IMR-90 (cell line): Measurements from ENCODE around the gene TPP1. TPM values are rescaled to one million over a fixed set of nuclear protein-coding genes. Genes with fewer than 3 reads are reported as not detected.
A peak's percentile ranks its signal among the peaks of the same experiment; 100 is the strongest.

Experiments used
- ATAC-seq: fragments of 200-7000 bp; cut with Tn5 transposase; 2 replicates; pipeline ENCODE4 v1.9.1; 2020; ENCODE audit warnings: low read depth, mild to moderate bottlenecking, moderate library complexity
- BruUV-seq: library from RNA; stranded (reverse); fragments of 400-500 nt; replicated peaks from 2 replicates; lab custom pipeline; 2021; lab: Mats Ljungman, UMichigan
- CTCF ChIA-PET: fragments of 300-600 bp; formaldehyde crosslinking; extraction: SDS; loops from one replicate; lab custom pipeline; 2021; ENCODE audit warnings: antibody characterized with exemption; lab: Yijun Ruan, JAX
- POLR2A ChIA-PET: fragments of 300-600 bp; sonication (Branson Sonifier 250); formaldehyde crosslinking; loops from one replicate; lab custom pipeline; 2022; ENCODE audit warnings: antibody characterized with exemption; ENCODE audit not compliant: unreplicated experiment; lab: Charles Lee
- DNase-seq: peaks from one replicate; pipeline ENCODE4 v3.0.0; 2013
- H2AFZ ChIP-seq: replicated peaks from 2 replicates; pipeline ENCODE3; 2013; ENCODE audit warnings: low read length, mild to moderate bottlenecking; ENCODE audit not compliant: poor library complexity
- H2AK5ac ChIP-seq: 2 replicates; pipeline ENCODE4 v1.6.1; 2013; ENCODE audit warnings: low read depth, low read length, inconsistent platforms
- H2AK9ac ChIP-seq: replicated peaks from 2 replicates; pipeline ENCODE3; 2013; ENCODE audit warnings: mild to moderate bottlenecking, low read depth, low read length, moderate library complexity; ENCODE audit not compliant: poor library complexity
- H2BK120ac ChIP-seq: 2 replicates; pipeline ENCODE4 v1.6.1; 2013; ENCODE audit warnings: low read depth, low read length, inconsistent platforms
- H2BK15ac ChIP-seq: 3 replicates; pipeline ENCODE4 v1.6.1; 2013; ENCODE audit warnings: low read depth, low read length, inconsistent platforms
- H2BK20ac ChIP-seq: 2 replicates; pipeline ENCODE4 v1.6.1; 2013; ENCODE audit warnings: low read depth, mild to moderate bottlenecking, inconsistent platforms, low read length, moderate library complexity
- H2BK5ac ChIP-seq: 2 replicates; pipeline ENCODE4 v1.6.1; 2013; ENCODE audit warnings: mild to moderate bottlenecking, low read depth, low read length, inconsistent platforms; ENCODE audit not compliant: poor library complexity, severe bottlenecking
- H3K14ac ChIP-seq: replicated peaks from 2 replicates; pipeline ENCODE4 v1.6.1; 2013; ENCODE audit warnings: low read depth, low read length, inconsistent platforms
- H3K18ac ChIP-seq: 2 replicates; pipeline ENCODE4 v1.6.1; 2013; ENCODE audit warnings: low read depth, low read length, control low read depth
- H3K23ac ChIP-seq: 2 replicates; pipeline ENCODE4 v1.6.1; 2013; ENCODE audit warnings: low read depth, low read length, inconsistent platforms
- H3K27ac ChIP-seq: 2 replicates; pipeline ENCODE4 v1.5.1; 2013; ENCODE audit warnings: mild to moderate bottlenecking, control low read depth, low read length; ENCODE audit not compliant: insufficient read depth
- H3K27me3 ChIP-seq: 2 replicates; pipeline ENCODE4 v1.6.1; 2013; ENCODE audit warnings: low read length; ENCODE audit not compliant: control insufficient read depth, insufficient read depth
- H3K36me3 ChIP-seq: 2 replicates; pipeline ENCODE4 v1.6.1; 2013; ENCODE audit warnings: low read length, mixed read lengths; ENCODE audit not compliant: control insufficient read depth, insufficient read depth
- H3K4ac ChIP-seq: 2 replicates; pipeline ENCODE4 v1.6.1; 2013; ENCODE audit warnings: low read depth, low read length, inconsistent platforms
- H3K4me1 ChIP-seq: 2 replicates; pipeline ENCODE4 v1.6.1; 2013; ENCODE audit warnings: low read length, mixed read lengths; ENCODE audit not compliant: control insufficient read depth, insufficient read depth
- H3K4me2 ChIP-seq: 2 replicates; pipeline ENCODE4 v1.6.1; 2013; ENCODE audit warnings: low read depth, mild to moderate bottlenecking, control low read depth, low read length, moderate library complexity
- H3K4me3 ChIP-seq: 2 replicates; pipeline ENCODE4 v1.5.1; 2013; ENCODE audit warnings: low read depth, mild to moderate bottlenecking, control low read depth, low read length, moderate library complexity; ENCODE audit not compliant: insufficient read depth
- H3K56ac ChIP-seq: 2 replicates; pipeline ENCODE4 v1.6.1; 2013; ENCODE audit warnings: low read length, inconsistent platforms; ENCODE audit not compliant: insufficient read depth; ENCODE audit errors: extremely low read depth
- H3K79me1 ChIP-seq, 2 experiments: 2 replicates each; pipeline ENCODE4 v1.6.1; 2013; ENCODE audit warnings: low read length in 2 of 2, inconsistent platforms in 1 of 2, low read depth in 1 of 2
- H3K9ac ChIP-seq: 2 replicates; pipeline ENCODE4 v1.6.1; 2013; ENCODE audit warnings: low read depth, low read length, control low read depth
- H3K9me1 ChIP-seq: 2 replicates; pipeline ENCODE4 v1.6.1; 2013; ENCODE audit warnings: low read length, inconsistent platforms; ENCODE audit not compliant: insufficient read depth
- H3K9me3 ChIP-seq: 2 replicates; pipeline ENCODE4 v1.6.1; 2013; ENCODE audit warnings: low read length; ENCODE audit not compliant: control insufficient read depth, insufficient read depth
- H4K20me1 ChIP-seq: 2 replicates; pipeline ENCODE4 v1.6.1; 2013; ENCODE audit warnings: low read length, inconsistent platforms; ENCODE audit not compliant: insufficient read depth
- H4K5ac ChIP-seq: 2 replicates; pipeline ENCODE4 v1.6.1; 2013; ENCODE audit warnings: mild to moderate bottlenecking, low read depth, low read length, control low read depth
- H4K8ac ChIP-seq, 2 experiments: 2 replicates each; pipeline ENCODE4 v1.6.1; 2013; ENCODE audit warnings: low read depth in 2 of 2, low read length in 2 of 2, control low read depth in 1 of 2, inconsistent platforms in 1 of 2
- H4K91ac ChIP-seq: 2 replicates; pipeline ENCODE4 v1.6.1; 2013; ENCODE audit warnings: low read depth, low read length, inconsistent platforms; ENCODE audit not compliant: insufficient read depth
- BHLHE40 ChIP-seq: fragments of 150-350 bp; IDR thresholded peaks from 2 replicates; pipeline ENCODE4 v1.6.1; 2016; ENCODE audit warnings: mild to moderate bottlenecking, low read depth, low read length
- CEBPB ChIP-seq: IDR thresholded peaks from 2 replicates; pipeline ENCODE4 v1.6.1; 2012; ENCODE audit warnings: low read depth, low read length, improper control_type of control experiment
- FOS ChIP-seq: fragments of 150-350 bp; IDR thresholded peaks from 2 replicates; pipeline ENCODE4 v1.6.1; 2016; ENCODE audit warnings: low read depth, low read length
- MAZ ChIP-seq: IDR thresholded peaks from 2 replicates; pipeline ENCODE4 v1.6.1; 2012; ENCODE audit warnings: low read depth, mild to moderate bottlenecking, low read length, improper control_type of control experiment, moderate library complexity, borderline replicate concordance
- MXI1 ChIP-seq: IDR thresholded peaks from 2 replicates; pipeline ENCODE4 v1.6.1; 2012; ENCODE audit warnings: low read depth, mild to moderate bottlenecking, low read length, moderate library complexity, borderline replicate concordance
- NFE2L2 ChIP-seq: fragments of 150-350 bp; IDR thresholded peaks from 2 replicates; pipeline ENCODE4 v1.6.1; 2016; ENCODE audit warnings: low read depth, mild to moderate bottlenecking, low read length
- RCOR1 ChIP-seq: IDR thresholded peaks from 2 replicates; pipeline ENCODE4 v1.6.1; 2012; ENCODE audit warnings: mild to moderate bottlenecking, low read length, improper control_type of control experiment; ENCODE audit not compliant: insufficient replicate concordance
- WGBS, 2 experiments: methylation state at CpG; one replicate each; pipeline versions ENCODE4 v1.1.5 to v1.1.7; 2013; ENCODE audit warnings: missing lambda C conversion rate in 2 of 2; ENCODE audit not compliant: insufficient read length in 1 of 2; ENCODE audit errors: extremely low coverage in 2 of 2; 5-methylcytosine and 5-hydroxymethylcytosine counted together
- dilution Hi-C: fragments of 300-500 bp; cut with HindIII; formaldehyde crosslinking; loops from one replicate; pipeline ENCODE4 v1.14.3; 2018; ENCODE audit warnings: low sequenced_read_pairs; ENCODE audit not compliant: unreplicated experiment
- in situ Hi-C: fragments of 300-500 bp; cut with MboI; formaldehyde crosslinking; loops from 3 replicates; pipeline ENCODE4 v1.14.3; 2019; ENCODE audit warnings: low sequenced_read_pairs, inconsistent platforms, mixed read lengths
- intact Hi-C: fragments of 100-400 bp; cut with micrococcal nuclease; formaldehyde crosslinking; loops from 2 replicates; pipeline ENCODE4 v1.10.0; 2022
- polyA plus RNA-seq, 3 experiments: library from polyadenylated mRNA; depleted of rRNA; stranded (reverse); fragments of >200 nt; gene quantifications; 2 replicates each; pipeline ENCODE4 v1.2.3, GENCODE V29; 2012; ENCODE audit warnings: low replicate concordance in 1 of 3
- total RNA-seq: library from RNA; depleted of rRNA; stranded (reverse); fragments of >200 nt; gene quantifications from 2 replicates; pipeline ENCODE4 v1.2.3, GENCODE V29; 2012
- TF ChIP-seq, protein P1 (sequence below): conservative IDR thresholded peaks from 2 replicates; pipeline ENCODE4 v1.5.1; 2012; ENCODE audit warnings: mild to moderate bottlenecking, low read depth, low read length, improper control_type of control experiment

Gene TPP1
- total and polyA plus RNA-seq, 2 of the 4 experiments (the other 2 are of a cell fraction): 33.5 to 108 TPM

DNA sequence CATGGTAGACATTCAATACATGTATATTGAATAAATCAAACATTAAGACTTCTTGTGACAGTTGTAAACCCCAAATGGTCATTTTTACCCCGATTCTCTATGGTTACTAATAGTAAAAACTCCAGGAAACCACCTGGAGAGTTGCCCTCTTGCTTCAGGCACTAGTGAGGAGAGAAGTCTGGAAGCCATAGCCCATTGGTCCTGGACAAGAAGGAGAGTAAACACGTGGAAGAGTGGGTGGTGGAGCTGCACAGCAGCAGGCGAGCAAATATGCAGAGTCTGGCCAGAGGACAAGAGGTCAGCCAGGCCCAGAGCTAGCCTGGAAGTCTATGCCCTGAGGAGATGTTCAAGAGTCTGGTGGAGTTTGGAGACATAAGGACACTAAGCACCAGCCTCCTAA lies 18.6 kb upstream of the TPP1 start:
- peaks cover 31% of the 10 kb centered on the region for H3K36me3 ChIP-seq
- no peak overlapping the region for H3K4me3 ChIP-seq
- no peak overlapping the region for H2BK15ac ChIP-seq
- no peak overlapping the region for H2AK5ac ChIP-seq
- ATAC-seq (peak; percentile 94), DNase-seq (peak; percentile 85)
- dilution Hi-C loops (no loop called here), in situ Hi-C loops (no loop called here), intact Hi-C loops (no loop called here)
- H3K9me1 ChIP-seq: no peaks in the 10 kb centered on the region; the same call in 1 of the 2 replicates
- peaks cover 4% of the 10 kb centered on the region; the same call in 1 of the 2 replicates for H4K20me1 ChIP-seq
- no peaks in the 10 kb centered on the region for H3K27me3 ChIP-seq
- no peak overlapping the region for H4K91ac ChIP-seq
- no peak overlapping the region for H2BK20ac ChIP-seq
- H3K4me2 ChIP-seq: no peak overlapping the region
- no peak overlapping the region for H3K14ac ChIP-seq
- no peaks in the 10 kb centered on the region; a peak in 1 of 4 replicates for H3K79me1 ChIP-seq
- no peak overlapping the region for H3K4ac ChIP-seq
- H3K27ac ChIP-seq: no peak overlapping the region
- no peak overlapping the region for H3K23ac ChIP-seq
- no peak overlapping the region for H3K18ac ChIP-seq
- TF ChIP-seq FOS (no peak), MAZ (no peak), MXI1 (peak; percentile 61; the same call in 1 of the 2 replicates), NFE2L2 (no peak), BHLHE40 (peak; percentile 21; the same call in 1 of the 2 replicates), CEBPB (no peak), RCOR1 (no peak)
- TF ChIP-seq, protein P1, sequence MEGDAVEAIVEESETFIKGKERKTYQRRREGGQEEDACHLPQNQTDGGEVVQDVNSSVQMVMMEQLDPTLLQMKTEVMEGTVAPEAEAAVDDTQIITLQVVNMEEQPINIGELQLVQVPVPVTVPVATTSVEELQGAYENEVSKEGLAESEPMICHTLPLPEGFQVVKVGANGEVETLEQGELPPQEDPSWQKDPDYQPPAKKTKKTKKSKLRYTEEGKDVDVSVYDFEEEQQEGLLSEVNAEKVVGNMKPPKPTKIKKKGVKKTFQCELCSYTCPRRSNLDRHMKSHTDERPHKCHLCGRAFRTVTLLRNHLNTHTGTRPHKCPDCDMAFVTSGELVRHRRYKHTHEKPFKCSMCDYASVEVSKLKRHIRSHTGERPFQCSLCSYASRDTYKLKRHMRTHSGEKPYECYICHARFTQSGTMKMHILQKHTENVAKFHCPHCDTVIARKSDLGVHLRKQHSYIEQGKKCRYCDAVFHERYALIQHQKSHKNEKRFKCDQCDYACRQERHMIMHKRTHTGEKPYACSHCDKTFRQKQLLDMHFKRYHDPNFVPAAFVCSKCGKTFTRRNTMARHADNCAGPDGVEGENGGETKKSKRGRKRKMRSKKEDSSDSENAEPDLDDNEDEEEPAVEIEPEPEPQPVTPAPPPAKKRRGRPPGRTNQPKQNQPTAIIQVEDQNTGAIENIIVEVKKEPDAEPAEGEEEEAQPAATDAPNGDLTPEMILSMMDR: no peak
- CTCF ChIA-PET: interaction anchor here (1.1 kb wide), 1 partner anchor 45 kb away, joined by 3 read pairs; the partner anchor contains the start of gene MRPL17
- H3K9ac ChIP-seq: no peak overlapping the region
- no peak overlapping the region for H4K5ac ChIP-seq
- no peak overlapping the region for H2AFZ ChIP-seq
- no TSS peak for BruUV-seq
- H2BK5ac ChIP-seq: no peak overlapping the region
- no CpG with 5 or more reads among the region's 3 CpGs for WGBS, 2 experiments
- H4K8ac ChIP-seq: no peak overlapping the region
- no peak overlapping the region for H3K56ac ChIP-seq
- H3K4me1 ChIP-seq: peaks cover 10% of the 10 kb centered on the region
- no peak overlapping the region for H2BK120ac ChIP-seq
- H2AK9ac ChIP-seq: peak overlapping the region; percentile 19
- no peaks in the 10 kb centered on the region for H3K9me3 ChIP-seq
- POLR2A ChIA-PET: no interaction called here
